ENCODE results near the gene SORCS2.
"Not testable (repeated sequence)": the region's sequence is repeated elsewhere in the genome, so short reads cannot be mapped to it uniquely, and the experiment has no call there.

Gene SORCS2

DNA sequence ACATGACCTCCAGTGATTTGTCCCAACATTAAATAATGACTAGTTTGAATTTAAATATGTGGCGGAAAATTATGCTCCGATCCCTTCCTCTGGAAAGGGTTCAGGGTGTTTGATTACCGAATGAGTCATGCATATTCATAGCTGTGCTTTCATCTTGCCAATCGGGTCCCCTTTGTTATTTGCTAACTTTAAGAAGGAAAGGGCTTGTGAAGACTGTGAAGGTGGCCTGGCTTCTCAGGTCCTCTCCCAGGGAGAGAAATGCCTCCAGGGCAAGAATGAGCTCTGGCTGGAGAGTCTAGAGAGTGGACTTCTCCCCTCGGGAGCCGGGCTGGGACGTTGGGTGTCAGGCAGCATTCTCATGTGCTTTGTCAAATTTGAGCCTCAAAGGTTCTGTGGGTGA, 397.9 kb downstream of the SORCS2 start:
- H3K27ac ChIP-seq (ENCODE audit: low read length): no peak overlapping the region
- H3K4me1 ChIP-seq (ENCODE audit: insufficient read depth, low read length): no peaks in the 10 kb centered on the region
- H3K9ac ChIP-seq (ENCODE audit: low read depth, low read length): no peak overlapping the region
- no peaks in the 10 kb centered on the region for H3K36me3 ChIP-seq (ENCODE audit: insufficient read depth, low read depth, low read length)
- no peaks in the 10 kb centered on the region for H3K27me3 ChIP-seq (ENCODE audit: insufficient read depth, low read length)
- H3K4me3 ChIP-seq (ENCODE audit: low read length): no peak overlapping the region
- H3K9me3 ChIP-seq (ENCODE audit: insufficient read depth, low read depth, low read length): no peaks in the 10 kb centered on the region

GRCh38 chr4:7590899-7591298, 398.6 kb downstream of the SORCS2 start:
- Histone ChIP-seq H3K4me3 (ENCODE audit: low read length) (no peak overlapping the region), H3K9ac (ENCODE audit: low read depth, low read length) (no peak overlapping the region), H3K36me3 (ENCODE audit: insufficient read depth, low read depth, low read length) (no peaks in the 10 kb centered on the region), H3K9me3 (ENCODE audit: insufficient read depth, low read depth, low read length) (no peaks in the 10 kb centered on the region), H3K4me1 (ENCODE audit: insufficient read depth, low read length) (peaks cover 4% of the 10 kb centered on the region; the same call in 1 of the 2 replicates), H3K27ac (ENCODE audit: low read length) (no peak overlapping the region), H3K27me3 (ENCODE audit: insufficient read depth, low read length) (no peaks in the 10 kb centered on the region)

- no peaks in the 10 kb centered on the region for H3K9me3 ChIP-seq (ENCODE audit: insufficient read depth, low read depth, low read length)
- H3K27ac ChIP-seq (ENCODE audit: low read length): no peak overlapping the region
- no peaks in the 10 kb centered on the region for H3K27me3 ChIP-seq (ENCODE audit: insufficient read depth, low read length)
- H3K9ac ChIP-seq (ENCODE audit: low read depth, low read length): no peak overlapping the region
- no peak overlapping the region for H3K4me3 ChIP-seq (ENCODE audit: low read length)
- H3K4me1 ChIP-seq (ENCODE audit: insufficient read depth, low read length): peaks cover 4% of the 10 kb centered on the region; the same call in 1 of the 2 replicates
- H3K36me3 ChIP-seq (ENCODE audit: insufficient read depth, low read depth, low read length): no peaks in the 10 kb centered on the region
Observed at GRCh38 chr4:7591409-7592053, 399.2 kb downstream of the SORCS2 start.

- H3K27ac ChIP-seq (ENCODE audit: low read length): no peak overlapping the region
- H3K4me3 ChIP-seq (ENCODE audit: low read length): no peak overlapping the region
- peaks cover 4% of the 10 kb centered on the region; the same call in 1 of the 2 replicates for H3K4me1 ChIP-seq (ENCODE audit: insufficient read depth, low read length)
- no peaks in the 10 kb centered on the region for H3K9me3 ChIP-seq (ENCODE audit: insufficient read depth, low read depth, low read length)
- H3K9ac ChIP-seq (ENCODE audit: low read depth, low read length): no peak overlapping the region
- H3K27me3 ChIP-seq (ENCODE audit: insufficient read depth, low read length): no peaks in the 10 kb centered on the region
- no peaks in the 10 kb centered on the region for H3K36me3 ChIP-seq (ENCODE audit: insufficient read depth, low read depth, low read length)
Observed at GRCh38 chr4:7593646-7594412, 401.5 kb downstream of the SORCS2 start.

DNA sequence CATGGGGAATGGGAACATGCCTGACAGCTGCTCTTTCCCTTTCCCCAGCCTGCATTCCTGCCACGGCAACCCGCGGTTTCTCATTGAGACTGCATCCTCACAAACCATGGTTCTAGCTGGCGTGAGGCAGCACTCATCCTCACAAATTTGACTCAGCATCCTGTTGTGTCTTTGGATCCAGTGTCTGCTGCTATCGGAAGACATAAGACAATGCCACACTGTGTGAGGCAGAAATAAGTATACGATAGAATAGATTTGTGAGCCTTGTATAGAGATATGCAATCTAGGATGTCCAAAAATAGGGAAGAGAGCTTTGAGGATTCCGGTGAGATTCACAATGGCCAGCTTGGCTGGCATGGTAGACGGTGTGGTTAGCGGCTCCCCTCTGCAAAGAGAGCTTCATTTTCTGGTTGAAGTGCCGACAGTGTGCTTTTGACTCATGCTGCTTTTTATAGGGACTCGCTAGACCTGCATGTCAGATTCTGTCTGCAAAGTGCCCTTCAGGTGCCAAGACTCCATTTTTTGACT, 403.7 kb downstream of the SORCS2 start:
- no peaks in the 10 kb centered on the region for H3K27me3 ChIP-seq (ENCODE audit: insufficient read depth, low read length)
- H3K4me3 ChIP-seq (ENCODE audit: low read length): no peak overlapping the region
- no peaks in the 10 kb centered on the region for H3K9me3 ChIP-seq (ENCODE audit: insufficient read depth, low read depth, low read length)
- no peak overlapping the region for H3K9ac ChIP-seq (ENCODE audit: low read depth, low read length)
- H3K4me1 ChIP-seq (ENCODE audit: insufficient read depth, low read length): peaks cover 4% of the 10 kb centered on the region; the same call in 1 of the 2 replicates
- no peak overlapping the region for H3K27ac ChIP-seq (ENCODE audit: low read length)
- no peaks in the 10 kb centered on the region for H3K36me3 ChIP-seq (ENCODE audit: insufficient read depth, low read depth, low read length)

DNA sequence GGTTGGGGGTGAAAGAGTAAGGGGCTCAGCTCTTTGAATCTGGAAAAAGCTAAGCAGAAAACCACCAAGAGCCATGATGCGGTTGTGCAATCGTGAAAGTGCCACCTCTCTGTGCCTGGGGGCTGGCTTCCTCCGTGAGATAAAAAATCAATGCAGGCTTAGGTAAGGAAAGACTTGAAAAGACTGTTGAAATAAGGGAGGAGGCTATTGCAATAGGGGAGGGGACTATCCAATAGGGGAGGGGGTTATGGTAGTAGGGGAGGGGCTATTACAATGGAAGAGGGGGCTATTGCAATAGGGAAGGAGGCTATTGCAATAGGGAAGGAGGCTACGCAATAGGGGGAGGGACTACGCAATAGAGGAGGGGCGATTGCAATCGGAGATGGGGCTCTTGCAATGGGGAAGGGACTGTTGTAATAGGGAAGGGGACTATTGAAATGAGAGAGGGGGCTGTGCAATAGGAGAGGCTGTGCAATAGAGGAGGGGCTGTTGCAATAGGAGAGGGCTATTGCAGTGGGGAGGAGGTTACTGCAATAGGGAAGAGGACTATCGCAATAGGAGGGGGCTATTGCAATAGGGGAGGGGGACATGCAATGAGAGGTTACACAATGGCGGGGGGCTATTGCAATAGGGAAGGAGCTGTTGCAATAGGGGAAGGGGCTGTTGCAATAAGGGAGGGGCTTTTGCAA, 404.7 kb downstream of the SORCS2 start:
- Histone ChIP-seq H3K4me3 (ENCODE audit: low read length) (no peak overlapping the region), H3K4me1 (ENCODE audit: insufficient read depth, low read length) (peaks cover 4% of the 10 kb centered on the region; the same call in 1 of the 2 replicates), H3K9ac (ENCODE audit: low read depth, low read length) (no peak overlapping the region), H3K27me3 (ENCODE audit: insufficient read depth, low read length) (no peaks in the 10 kb centered on the region), H3K27ac (ENCODE audit: low read length) (no peak overlapping the region), H3K36me3 (ENCODE audit: insufficient read depth, low read depth, low read length) (no peaks in the 10 kb centered on the region), H3K9me3 (ENCODE audit: insufficient read depth, low read depth, low read length) (no peaks in the 10 kb centered on the region)

DNA sequence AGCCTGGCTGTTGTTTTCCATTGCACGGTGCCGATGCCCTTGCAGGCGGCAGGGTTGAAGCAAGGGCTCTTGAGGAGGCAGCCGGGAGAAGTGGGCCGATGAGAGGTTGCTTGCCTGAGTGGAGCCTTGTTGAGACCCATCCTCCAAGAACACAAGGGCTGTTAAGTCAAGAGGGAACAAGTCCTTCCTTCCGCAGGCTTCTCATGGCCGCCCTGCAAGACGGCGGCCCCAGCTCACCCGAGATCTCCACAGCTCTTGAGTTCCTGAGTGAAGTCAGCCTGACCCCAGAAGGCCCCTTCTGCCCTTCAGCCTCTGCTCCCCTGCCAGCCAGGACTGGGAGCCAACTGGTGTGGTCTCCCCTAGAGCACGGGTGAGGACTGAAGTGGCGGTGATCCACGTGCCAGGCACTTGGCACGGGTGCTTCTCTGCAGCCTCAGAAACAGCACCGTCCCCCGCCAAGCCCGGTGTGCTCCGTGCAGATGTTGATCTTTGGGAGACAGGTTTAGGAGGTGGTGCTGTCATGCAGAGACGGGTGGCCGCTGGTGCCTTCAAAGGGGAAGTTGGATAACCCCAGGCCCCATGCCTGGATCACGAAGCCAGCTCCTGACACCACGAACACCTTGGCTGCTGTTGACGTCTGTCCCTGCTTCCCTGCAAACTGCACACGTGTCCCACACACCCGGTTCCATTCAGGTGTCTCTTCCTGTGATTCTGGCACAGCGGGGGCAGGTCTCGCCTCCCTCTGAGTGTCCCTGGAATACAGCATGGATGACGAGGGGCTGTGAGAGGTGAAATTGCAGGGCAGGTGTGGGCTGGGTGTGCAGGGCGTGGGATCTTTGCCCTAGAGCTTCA, 406.8 kb downstream of the SORCS2 start:
- H3K27ac ChIP-seq (ENCODE audit: low read length): no peak overlapping the region
- peaks cover 4% of the 10 kb centered on the region; the same call in 1 of the 2 replicates for H3K4me1 ChIP-seq (ENCODE audit: insufficient read depth, low read length)
- no peaks in the 10 kb centered on the region for H3K36me3 ChIP-seq (ENCODE audit: insufficient read depth, low read depth, low read length)
- peaks cover 4% of the 10 kb centered on the region; the same call in 1 of the 2 replicates for H3K9me3 ChIP-seq (ENCODE audit: insufficient read depth, low read depth, low read length)
- no peaks in the 10 kb centered on the region for H3K27me3 ChIP-seq (ENCODE audit: insufficient read depth, low read length)
- no peak overlapping the region for H3K9ac ChIP-seq (ENCODE audit: low read depth, low read length)
- no peak overlapping the region for H3K4me3 ChIP-seq (ENCODE audit: low read length)

GRCh38 chr4:7600247-7600646, 407.9 kb downstream of the SORCS2 start:
- no peak overlapping the region for H3K27ac ChIP-seq (ENCODE audit: low read length)

DNA sequence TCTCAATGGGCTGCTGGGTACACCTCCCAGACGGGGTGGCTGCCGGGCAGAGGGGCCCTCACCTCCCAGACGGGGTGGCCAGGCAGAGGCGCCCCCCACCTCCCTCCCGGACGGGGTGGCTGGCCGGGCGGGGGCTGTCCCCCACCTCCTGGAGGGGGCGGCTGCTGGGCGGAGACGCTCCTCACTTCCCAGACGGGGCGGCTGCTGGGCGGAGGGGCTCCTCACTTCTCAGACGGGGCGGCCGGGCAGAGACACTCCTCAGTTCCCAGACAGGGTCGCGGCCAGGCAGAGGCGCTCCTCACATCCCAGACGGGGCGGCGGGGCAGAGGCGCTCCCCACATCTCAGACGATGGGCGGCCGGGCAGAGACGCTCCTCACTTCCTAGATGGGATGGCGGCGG, 409.8 kb downstream of the SORCS2 start:
- H3K36me3 ChIP-seq (ENCODE audit: insufficient read depth, low read depth, low read length); H3K9ac ChIP-seq (ENCODE audit: low read depth, low read length); H3K27ac ChIP-seq (ENCODE audit: low read length); H3K4me3 ChIP-seq (ENCODE audit: low read length); H3K9me3 ChIP-seq (ENCODE audit: insufficient read depth, low read depth, low read length); H3K4me1 ChIP-seq (ENCODE audit: insufficient read depth, low read length); H3K27me3 ChIP-seq (ENCODE audit: insufficient read depth, low read length): not testable (repeated sequence)

More at GRCh38 chr4:7600247-7600646, 407.9 kb downstream of the SORCS2 start:
- H3K9ac ChIP-seq (ENCODE audit: low read depth, low read length): no peak overlapping the region
- H3K9me3 ChIP-seq (ENCODE audit: insufficient read depth, low read depth, low read length): peaks cover 6% of the 10 kb centered on the region; the same call in 1 of the 2 replicates
- no peak overlapping the region for H3K4me3 ChIP-seq (ENCODE audit: low read length)
- no peaks in the 10 kb centered on the region for H3K36me3 ChIP-seq (ENCODE audit: insufficient read depth, low read depth, low read length)
- peaks cover 4% of the 10 kb centered on the region; the same call in 1 of the 2 replicates for H3K4me1 ChIP-seq (ENCODE audit: insufficient read depth, low read length)
- no peaks in the 10 kb centered on the region for H3K27me3 ChIP-seq (ENCODE audit: insufficient read depth, low read length)

DNA sequence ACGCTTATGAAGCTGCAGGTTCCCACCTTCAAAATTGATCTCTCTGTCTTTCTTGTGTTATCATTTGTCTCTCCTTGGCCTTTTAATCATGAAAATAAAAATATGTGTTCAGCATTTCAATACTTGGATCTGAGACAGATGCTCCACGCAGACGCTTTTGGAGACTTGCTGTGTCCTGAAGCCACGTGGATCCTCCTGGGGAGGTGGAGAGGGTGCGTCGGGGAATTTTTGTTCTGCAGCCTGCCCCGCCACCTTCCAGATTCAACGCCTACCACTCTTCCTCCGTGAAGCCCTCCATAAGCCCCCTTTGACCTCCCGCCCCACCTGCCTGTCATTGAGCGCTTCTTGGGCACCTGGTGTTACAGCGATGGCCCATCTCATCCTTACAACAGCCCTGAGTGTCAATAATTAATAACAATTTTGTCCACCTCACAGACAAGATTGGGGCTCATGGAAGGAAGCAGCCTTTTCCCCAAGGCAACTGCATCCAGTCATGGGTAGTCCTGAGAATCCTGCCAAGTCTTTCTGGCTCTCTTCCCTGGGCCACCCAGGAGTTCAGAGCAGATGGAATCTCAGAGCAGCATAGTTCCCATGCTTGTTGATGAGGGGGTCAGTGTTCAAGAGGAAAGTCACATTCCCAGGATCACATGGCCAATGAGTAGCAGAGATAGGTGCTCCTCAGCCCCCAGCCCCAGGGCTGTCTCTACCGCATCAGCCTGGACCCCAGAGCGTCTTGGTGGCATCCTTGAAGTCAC, 415.0 kb downstream of the SORCS2 start:
- no peak overlapping the region for H3K27ac ChIP-seq (ENCODE audit: low read length)
- no peak overlapping the region for H3K9ac ChIP-seq (ENCODE audit: low read depth, low read length)
- peaks cover 7% of the 10 kb centered on the region; the same call in 1 of the 2 replicates for H3K9me3 ChIP-seq (ENCODE audit: insufficient read depth, low read depth, low read length)
- no peak overlapping the region for H3K4me3 ChIP-seq (ENCODE audit: low read length)
- H3K4me1 ChIP-seq (ENCODE audit: insufficient read depth, low read length): no peaks in the 10 kb centered on the region
- no peaks in the 10 kb centered on the region for H3K27me3 ChIP-seq (ENCODE audit: insufficient read depth, low read length)
- no peaks in the 10 kb centered on the region for H3K36me3 ChIP-seq (ENCODE audit: insufficient read depth, low read depth, low read length)

All from iPS-20b (cell line).